OCI-LY7 (cell line): ENCODE data around the gene SRGAP1.

Experiments
- EZH2phosphoT487 ChIP-seq: fragments of 200-600 bp; sonication (generic); IDR thresholded peaks from 2 replicates; pipeline ENCODE4 v1.6.1; 2018; ENCODE audit warnings: low read depth, borderline replicate concordance, mild to moderate bottlenecking, mixed run types, antibody characterized with exemption, low read length, moderate library complexity, mixed read lengths
- TF ChIP-seq, protein P1 (sequence below): fragments of 200-600 bp; sonication (generic); conservative IDR thresholded peaks from 2 replicates; pipeline ENCODE4 v1.5.1; 2014; ENCODE audit warnings: mild to moderate bottlenecking, antibody characterized with exemption, low read length, moderate library complexity, mixed read lengths

DNA sequence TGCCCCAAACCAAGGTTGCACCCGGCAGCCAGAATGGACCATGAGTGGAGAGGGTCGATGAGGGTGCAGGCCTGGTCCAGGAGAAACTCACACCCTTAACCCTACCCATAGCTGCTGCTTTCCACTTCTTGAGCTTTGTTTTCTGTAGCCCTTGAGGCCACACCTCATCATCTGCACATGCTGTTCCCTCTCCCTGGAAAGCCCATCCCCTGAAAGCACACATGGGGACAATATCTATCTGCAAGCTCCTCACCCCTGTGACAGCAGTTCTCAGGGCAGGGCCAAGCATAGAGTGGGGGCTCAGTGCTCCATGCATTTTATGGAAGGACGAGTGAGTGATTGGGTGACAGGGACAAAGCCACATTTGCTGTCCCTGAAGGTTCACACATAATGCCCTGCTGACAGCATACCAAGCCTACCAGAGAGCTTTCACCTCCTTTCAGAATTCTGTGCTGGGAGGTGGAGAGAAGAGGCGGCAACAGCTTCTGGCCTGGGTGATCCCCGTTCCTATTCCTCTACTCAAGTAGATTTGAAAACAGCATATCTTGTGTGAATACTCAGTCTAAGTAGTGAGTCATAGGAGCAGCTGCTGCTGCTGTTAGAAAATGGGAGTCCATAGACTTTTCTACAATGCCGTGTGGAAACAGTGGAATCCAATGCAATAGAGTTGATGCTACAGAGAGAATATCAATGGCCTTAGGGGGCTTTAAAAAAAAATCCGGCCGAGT, 44.6 kb downstream of the SRGAP1 start:
- TF ChIP-seq, protein P1, sequence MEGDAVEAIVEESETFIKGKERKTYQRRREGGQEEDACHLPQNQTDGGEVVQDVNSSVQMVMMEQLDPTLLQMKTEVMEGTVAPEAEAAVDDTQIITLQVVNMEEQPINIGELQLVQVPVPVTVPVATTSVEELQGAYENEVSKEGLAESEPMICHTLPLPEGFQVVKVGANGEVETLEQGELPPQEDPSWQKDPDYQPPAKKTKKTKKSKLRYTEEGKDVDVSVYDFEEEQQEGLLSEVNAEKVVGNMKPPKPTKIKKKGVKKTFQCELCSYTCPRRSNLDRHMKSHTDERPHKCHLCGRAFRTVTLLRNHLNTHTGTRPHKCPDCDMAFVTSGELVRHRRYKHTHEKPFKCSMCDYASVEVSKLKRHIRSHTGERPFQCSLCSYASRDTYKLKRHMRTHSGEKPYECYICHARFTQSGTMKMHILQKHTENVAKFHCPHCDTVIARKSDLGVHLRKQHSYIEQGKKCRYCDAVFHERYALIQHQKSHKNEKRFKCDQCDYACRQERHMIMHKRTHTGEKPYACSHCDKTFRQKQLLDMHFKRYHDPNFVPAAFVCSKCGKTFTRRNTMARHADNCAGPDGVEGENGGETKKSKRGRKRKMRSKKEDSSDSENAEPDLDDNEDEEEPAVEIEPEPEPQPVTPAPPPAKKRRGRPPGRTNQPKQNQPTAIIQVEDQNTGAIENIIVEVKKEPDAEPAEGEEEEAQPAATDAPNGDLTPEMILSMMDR = no peak
- no peak for TF ChIP-seq EZH2phosphoT487
